Ovary (tissue), 3 donors: ENCODE data around the gene OSGEP.

Source experiments
- CTCF ChIP-seq, 3 donors: fragments of 450-650 bp in 2 of 3; fragments of 200-600 bp in 1 of 3; IDR thresholded peaks; one replicate each; pipeline versions ENCODE4 v1.5.1 to v1.8.0; 2016 to 2022; ENCODE audit warnings: antibody characterized with exemption in 3 of 3, mild to moderate bottlenecking in 1 of 3
- POLR2A ChIP-seq: fragments of 450-650 bp; IDR thresholded peaks from one replicate; pipeline ENCODE4 v1.6.1; 2017; ENCODE audit warnings: antibody characterized with exemption, mild to moderate bottlenecking, moderate library complexity
- donor health status: DM: no; HTN: no; CAD: no.

GRCh38 chr14:20476776-20477175 lies 22.2 kb upstream of the OSGEP start:
- TF ChIP-seq POLR2A, result no peak
- no peak for TF ChIP-seq CTCF (IDR thresholded peaks at IDR 0.05)
